Adrenal gland (tissue), 12 donors: ENCODE results near the gene NELL2. TPM values are rescaled to one million over a fixed set of nuclear protein-coding genes. Genes with fewer than 3 reads are reported as not detected.

Source experiments
- DNase-seq, 7 donors: peaks; one replicate each; pipeline ENCODE4 v3.0.0-alpha.2; 2019 to 2020
- H3K27ac ChIP-seq, 5 donors: fragments of 200-600 bp; sonication (generic) in 4 of 5; 1 replicate in 3 of 5; 2 replicates in 2 of 5; pipeline versions ENCODE4 v1.5.1 to v1.8.0; 2016 to 2020; ENCODE audit warnings: mild to moderate bottlenecking in 1 of 5
- H3K27me3 ChIP-seq: fragments of 200-600 bp; 2 replicates; pipeline ENCODE4 v1.8.0; 2021
- H3K36me3 ChIP-seq, 2 donors: fragments of 200-600 bp; replicated peaks in 1 of 2; 1 replicate in 1 of 2; 2 replicates in 1 of 2; pipeline versions ENCODE4 v1.5.1 to v1.8.0; 2018 to 2022
- H3K4me1 ChIP-seq, 2 donors: fragments of 200-600 bp; replicated peaks in 1 of 2; 1 replicate in 1 of 2; 2 replicates in 1 of 2; pipeline versions ENCODE4 v1.5.1 to v1.8.0; 2018 to 2021
- H3K4me3 ChIP-seq, 4 donors: fragments of 200-600 bp; sonication (generic) in 3 of 4; one replicate each; pipeline ENCODE4 v1.5.1; 2016 to 2018
- H3K9me3 ChIP-seq, 3 donors: fragments of 200-600 bp; sonication (generic) in 1 of 3; replicated peaks in 1 of 3; 1 replicate in 2 of 3; 2 replicates in 1 of 3; pipeline versions ENCODE4 v1.5.1 to v1.8.0; 2016 to 2021
- CTCF ChIP-seq, 6 experiments: fragments of 450-650 bp in 4 of 6; fragments of 200-600 bp in 2 of 6; sonication (generic) in 1 of 6; IDR thresholded peaks; 1 replicate in 5 of 6; 2 replicates in 1 of 6; pipeline versions ENCODE4 v1.5.1 to v1.8.0; 2016 to 2021; ENCODE audit warnings: antibody characterized with exemption in 6 of 6, mild to moderate bottlenecking in 2 of 6, moderate library complexity in 1 of 6
- POLR2A ChIP-seq, 2 donors: fragments of 450-650 bp; IDR thresholded peaks; one replicate each; pipeline ENCODE4 v1.6.1; 2017; ENCODE audit warnings: antibody characterized with exemption in 2 of 2, mild to moderate bottlenecking in 2 of 2, moderate library complexity in 1 of 2
- WGBS, 4 donors: extraction: QIAGEN DNeasy Blood & Tissue Kit in 2 of 4; methylation state at CpG; one replicate each; pipeline versions ENCODE4 v1.1.5 to v1.1.7; 2013 to 2017; 5-methylcytosine and 5-hydroxymethylcytosine counted together
- intact Hi-C, 2 donors: fragments of 100-400 bp; cut with DNase I; formaldehyde crosslinking; loops; one replicate each; pipeline versions ENCODE4 v1.14.1 to v1.15.0; 2022 to 2023
- polyA plus RNA-seq, 3 donors: library from polyadenylated mRNA; stranded (reverse); fragments of 200-250 nt in 2 of 3; fragments of 350-450 nt in 1 of 3; fragmentation: Illumina TruSeq in 1 of 3; extraction: RNeasy Lipid Tissue Mini Kit (QIAGEN cat#74804) in 1 of 3; gene quantifications; one replicate each; pipeline ENCODE4 v1.2.3, GENCODE V29; 2013 to 2014
- total RNA-seq, 9 donors: library from RNA; depleted of rRNA in 4 of 9; stranded (reverse); fragments of >200 nt in 4 of 9; fragments of 120-200 nt in 1 of 9; fragmentation: NEBNext Ultra II Directional in 1 of 9; extraction: Animal tissue kit (Norgen Biotek cat#: 25700) in 1 of 9; gene quantifications; one replicate each; pipeline versions ENCODE4 v1.1.0 to v1.2.4, GENCODE V29; 2013 to 2023
- donor health status: healthy with polysubstance abuse.
- donor health status: Bipolar disorder and iron deficiency.
- donor health status: DM: yes; HTN: yes; CAD: no.
- donor health status: DM: no; HTN: no; CAD: no.
- donor health status: DM: no; HTN: no; CAD: no.
- donor health status: DM: yes; HTN: yes; CAD: no.

NELL2 gene
- total and polyA plus RNA-seq, 12 donors, result 0.35 to 26.5 (median 6.0) TPM; not detected in 1

- Histone ChIP-seq H3K4me1 (no peaks in the 10 kb centered on the region), H3K9me3 (no peaks in the 10 kb centered on the region), H3K27me3 (no peaks in the 10 kb centered on the region), H3K4me3 (no peak overlapping the region), H3K27ac (no peak overlapping the region), H3K36me3 (no peaks in the 10 kb centered on the region)
- WGBS, 4 donors, result 14 to 34% (median 19%) methylated on average over 2 of the region's 2 CpGs
- intact Hi-C loops, result no loop called here
- no peak for DNase-seq
- no peak for TF ChIP-seq POLR2A (IDR thresholded peaks at IDR 0.05)
- no peak for TF ChIP-seq CTCF (IDR thresholded peaks at IDR 0.05)
Measured at GRCh38 chr12:44509471-44509870, 366.6 kb downstream of the NELL2 start.

DNA sequence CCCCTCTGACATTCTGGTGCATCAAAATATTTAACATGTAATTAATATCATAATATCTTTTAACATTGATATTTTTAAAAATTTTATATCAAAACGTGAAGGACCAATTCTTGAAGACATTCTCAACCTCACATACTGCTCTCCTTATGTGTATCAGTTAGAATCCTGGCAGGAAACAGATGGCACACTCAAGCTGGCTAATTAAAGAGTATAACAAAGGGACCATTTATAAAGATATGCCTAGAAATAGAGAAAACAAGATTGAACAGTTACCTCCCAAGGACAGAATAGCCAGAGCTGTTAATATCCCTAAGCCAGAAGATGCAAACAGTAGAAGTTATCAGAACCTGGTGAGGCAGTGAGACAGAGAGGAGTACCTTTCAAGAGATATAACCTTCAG is 368.7 kb downstream of the NELL2 start:
- 34 to 49% (median 47%) methylated on average over 1 of the region's 1 CpG for WGBS, 4 donors
- H3K4me1 ChIP-seq, result no peaks in the 10 kb centered on the region
- no peak overlapping the region for H3K4me3 ChIP-seq
- TF ChIP-seq CTCF (IDR thresholded peaks at IDR 0.05) (no peak), POLR2A (IDR thresholded peaks at IDR 0.05) (no peak)
- H3K27me3 ChIP-seq, result no peaks in the 10 kb centered on the region
- H3K27ac ChIP-seq, result no peak overlapping the region
- intact Hi-C loops, result no loop called here
- DNase-seq, result no peak
- H3K9me3 ChIP-seq, result no peaks in the 10 kb centered on the region
- H3K36me3 ChIP-seq, result no peaks in the 10 kb centered on the region

GRCh38 chr12:44504799-44505198 is 371.3 kb downstream of the NELL2 start:
- Histone ChIP-seq H3K9me3 (no peaks in the 10 kb centered on the region), H3K4me1 (no peaks in the 10 kb centered on the region), H3K27me3 (no peaks in the 10 kb centered on the region), H3K36me3 (no peaks in the 10 kb centered on the region), H3K4me3 (no peak overlapping the region), H3K27ac (no peak overlapping the region)
- DNase-seq, result no peak
- TF ChIP-seq POLR2A (IDR thresholded peaks at IDR 0.05), result no peak
- no peak for TF ChIP-seq CTCF (IDR thresholded peaks at IDR 0.05)
- intact Hi-C loops, result no loop called here

GRCh38 chr12:44503329-44503728 is 372.8 kb downstream of the NELL2 start:
- Histone ChIP-seq H3K9me3 (no peaks in the 10 kb centered on the region), H3K36me3 (no peaks in the 10 kb centered on the region), H3K4me3 (no peak overlapping the region), H3K4me1 (no peaks in the 10 kb centered on the region), H3K27me3 (no peaks in the 10 kb centered on the region), H3K27ac (no peak overlapping the region)
- DNase-seq, result no peak
- no peak for TF ChIP-seq POLR2A (IDR thresholded peaks at IDR 0.05)
- TF ChIP-seq CTCF (IDR thresholded peaks at IDR 0.05), result no peak
- intact Hi-C loops, result no loop called here
